Measurements from ENCODE around the gene RREB1.

RREB1 gene

DNA sequence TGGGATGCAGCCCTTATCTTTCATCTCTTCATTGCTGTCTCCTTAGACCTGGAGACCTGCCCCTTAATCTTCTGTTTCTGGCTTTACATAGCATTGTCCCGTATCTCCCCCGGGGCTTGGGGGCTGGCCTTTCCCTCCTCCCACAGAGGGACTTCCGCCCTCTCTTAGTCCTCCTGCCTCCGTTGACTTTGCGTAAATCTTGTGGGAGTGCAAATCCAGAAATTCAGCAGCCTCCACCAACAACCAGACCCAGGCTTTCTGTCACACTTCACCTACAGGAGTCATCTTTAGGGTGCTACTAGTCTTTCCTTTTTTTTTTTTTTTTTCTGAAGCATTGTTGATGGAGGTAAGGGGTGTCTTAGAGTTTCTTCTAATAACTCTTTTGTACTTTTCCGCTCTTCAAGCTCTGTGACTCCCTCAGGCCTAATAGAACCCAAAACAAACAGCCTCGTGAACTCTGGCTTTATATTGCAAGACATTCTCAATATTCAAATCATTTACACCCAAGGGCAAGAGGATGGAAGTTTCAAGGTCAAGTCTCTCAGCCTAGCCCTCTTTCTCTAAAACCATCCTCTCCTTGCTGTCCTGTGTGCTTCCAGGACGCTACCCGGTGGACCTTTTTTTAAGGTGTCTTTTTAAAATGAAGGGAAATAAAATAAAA is 66.2 kb downstream of the RREB1 start:
- no peak for DNase-seq (ENCODE audit: extremely low read depth, insufficient read length)
- no peak overlapping the region for H3K4me3 ChIP-seq (replicated peaks; ENCODE audit: low read depth, low read length)
- H3K27me3 ChIP-seq (replicated peaks; ENCODE audit: control insufficient read depth, insufficient read depth, low read length): no peaks in the 10 kb centered on the region
- TF ChIP-seq, protein P1, sequence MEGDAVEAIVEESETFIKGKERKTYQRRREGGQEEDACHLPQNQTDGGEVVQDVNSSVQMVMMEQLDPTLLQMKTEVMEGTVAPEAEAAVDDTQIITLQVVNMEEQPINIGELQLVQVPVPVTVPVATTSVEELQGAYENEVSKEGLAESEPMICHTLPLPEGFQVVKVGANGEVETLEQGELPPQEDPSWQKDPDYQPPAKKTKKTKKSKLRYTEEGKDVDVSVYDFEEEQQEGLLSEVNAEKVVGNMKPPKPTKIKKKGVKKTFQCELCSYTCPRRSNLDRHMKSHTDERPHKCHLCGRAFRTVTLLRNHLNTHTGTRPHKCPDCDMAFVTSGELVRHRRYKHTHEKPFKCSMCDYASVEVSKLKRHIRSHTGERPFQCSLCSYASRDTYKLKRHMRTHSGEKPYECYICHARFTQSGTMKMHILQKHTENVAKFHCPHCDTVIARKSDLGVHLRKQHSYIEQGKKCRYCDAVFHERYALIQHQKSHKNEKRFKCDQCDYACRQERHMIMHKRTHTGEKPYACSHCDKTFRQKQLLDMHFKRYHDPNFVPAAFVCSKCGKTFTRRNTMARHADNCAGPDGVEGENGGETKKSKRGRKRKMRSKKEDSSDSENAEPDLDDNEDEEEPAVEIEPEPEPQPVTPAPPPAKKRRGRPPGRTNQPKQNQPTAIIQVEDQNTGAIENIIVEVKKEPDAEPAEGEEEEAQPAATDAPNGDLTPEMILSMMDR (IDR thresholded peaks at IDR 0.05; ENCODE audit: insufficient read depth, low read length, poor library complexity, severe bottlenecking): no peak
- H3K36me3 ChIP-seq (ENCODE audit: control insufficient read depth, insufficient read depth, low read length): peaks cover 7% of the 10 kb centered on the region

DNA sequence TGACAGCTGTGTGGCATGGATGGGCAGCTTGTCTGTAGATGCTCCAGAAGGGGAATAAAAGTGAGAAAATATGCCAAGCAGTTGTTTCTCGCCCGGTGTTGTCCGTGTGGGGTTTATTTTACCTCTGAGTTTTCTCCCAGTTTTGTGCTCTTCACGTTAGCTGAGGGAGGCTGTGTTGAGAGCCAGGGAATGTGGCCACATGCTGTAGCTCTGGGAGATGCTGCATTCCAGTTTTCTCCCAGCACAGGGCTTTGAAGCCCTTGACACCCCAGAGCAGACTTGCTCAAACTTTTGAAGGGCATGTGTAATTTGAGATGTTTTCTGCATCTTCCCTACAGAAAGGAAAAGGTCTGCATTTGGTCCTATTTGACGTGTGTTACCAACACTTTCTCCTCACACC is 67.7 kb downstream of the RREB1 start:
- TF ChIP-seq, protein P1 (IDR thresholded peaks at IDR 0.05; ENCODE audit: insufficient read depth, low read length, poor library complexity, severe bottlenecking): no peak
- no peaks in the 10 kb centered on the region for H3K27me3 ChIP-seq (replicated peaks; ENCODE audit: control insufficient read depth, insufficient read depth, low read length)
- H3K36me3 ChIP-seq (ENCODE audit: control insufficient read depth, insufficient read depth, low read length): peaks cover 11% of the 10 kb centered on the region
- DNase-seq (ENCODE audit: extremely low read depth, insufficient read length): no peak
- H3K4me3 ChIP-seq (replicated peaks; ENCODE audit: low read depth, low read length): no peak overlapping the region

DNA sequence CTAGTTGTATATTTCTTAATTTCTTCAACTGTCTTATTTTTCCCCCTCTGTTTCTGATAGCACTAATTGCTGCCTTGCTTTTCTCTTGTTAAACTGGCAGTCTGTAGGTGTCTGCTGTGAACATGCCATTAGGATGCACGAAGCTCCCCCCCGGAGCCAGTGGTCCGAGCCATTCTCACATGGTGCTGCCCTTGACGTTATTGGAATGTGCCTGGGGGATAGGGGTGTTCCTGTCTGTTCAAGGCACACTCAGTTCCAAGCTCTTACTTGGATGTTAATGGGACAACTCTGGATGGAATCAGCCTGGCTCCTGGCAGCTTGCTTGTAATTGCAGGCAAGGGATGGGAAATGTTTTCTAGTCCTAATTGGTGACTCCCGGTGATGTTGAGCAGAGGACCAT is 68.4 kb downstream of the RREB1 start:
- Histone ChIP-seq H3K36me3 (ENCODE audit: control insufficient read depth, insufficient read depth, low read length) (peaks cover 11% of the 10 kb centered on the region), H3K4me3 (replicated peaks; ENCODE audit: low read depth, low read length) (no peak overlapping the region), H3K27me3 (replicated peaks; ENCODE audit: control insufficient read depth, insufficient read depth, low read length) (no peaks in the 10 kb centered on the region)
- no peak for DNase-seq (ENCODE audit: extremely low read depth, insufficient read length)
- TF ChIP-seq, protein P1 (IDR thresholded peaks at IDR 0.05; ENCODE audit: insufficient read depth, low read length, poor library complexity, severe bottlenecking): no peak

DNA sequence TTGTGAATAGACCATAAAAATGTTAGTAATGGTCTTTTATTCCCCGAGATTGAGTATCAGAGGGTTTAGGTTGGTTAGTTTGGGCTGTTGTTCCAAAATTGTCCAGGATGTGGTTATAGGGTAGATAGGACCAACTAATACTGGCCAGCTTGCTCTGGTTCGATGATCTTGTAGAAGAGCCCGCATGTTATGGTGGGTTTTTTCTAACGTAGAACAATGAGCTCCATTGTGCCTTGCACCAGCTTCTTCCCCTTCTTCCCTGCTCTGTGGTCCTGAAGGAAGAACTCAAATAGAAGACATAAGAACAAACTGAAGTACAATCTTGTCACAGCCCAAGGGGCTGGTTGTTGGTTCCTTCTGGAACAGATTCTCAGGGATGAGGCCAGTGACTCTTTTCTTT is 70.5 kb downstream of the RREB1 start:
- TF ChIP-seq, protein P1 (IDR thresholded peaks at IDR 0.05; ENCODE audit: insufficient read depth, low read length, poor library complexity, severe bottlenecking): no peak
- DNase-seq (ENCODE audit: extremely low read depth, insufficient read length): no peak
- H3K4me3 ChIP-seq (replicated peaks; ENCODE audit: low read depth, low read length): no peak overlapping the region
- no peaks in the 10 kb centered on the region for H3K27me3 ChIP-seq (replicated peaks; ENCODE audit: control insufficient read depth, insufficient read depth, low read length)
- peaks cover 16% of the 10 kb centered on the region for H3K36me3 ChIP-seq (ENCODE audit: control insufficient read depth, insufficient read depth, low read length)

DNA sequence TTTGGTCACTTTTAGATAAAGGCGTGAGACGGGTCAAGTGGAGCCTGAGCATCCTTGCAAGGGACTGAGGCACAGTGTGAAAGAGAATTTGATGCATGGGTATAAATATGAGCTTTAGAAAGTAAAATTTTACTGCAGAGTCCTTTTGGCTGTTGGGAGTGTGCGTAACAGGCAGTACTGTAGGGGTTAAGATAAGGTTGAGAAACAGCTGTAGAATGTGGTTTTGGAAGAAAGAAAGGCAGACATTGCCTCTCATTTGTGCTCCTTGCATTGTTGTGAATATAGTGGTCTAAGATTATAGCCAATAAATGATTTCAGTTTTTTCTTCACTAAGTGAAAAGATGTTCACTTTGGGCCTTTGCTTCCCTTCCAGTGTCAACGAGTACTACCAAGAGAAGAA is 73.0 kb downstream of the RREB1 start:
- TF ChIP-seq, protein P1 (IDR thresholded peaks at IDR 0.05; ENCODE audit: insufficient read depth, low read length, poor library complexity, severe bottlenecking): no peak
- Histone ChIP-seq H3K27me3 (replicated peaks; ENCODE audit: control insufficient read depth, insufficient read depth, low read length) (no peaks in the 10 kb centered on the region), H3K4me3 (replicated peaks; ENCODE audit: low read depth, low read length) (no peak overlapping the region), H3K36me3 (ENCODE audit: control insufficient read depth, insufficient read depth, low read length) (peaks cover 24% of the 10 kb centered on the region)
- DNase-seq (ENCODE audit: extremely low read depth, insufficient read length): no peak

DNA sequence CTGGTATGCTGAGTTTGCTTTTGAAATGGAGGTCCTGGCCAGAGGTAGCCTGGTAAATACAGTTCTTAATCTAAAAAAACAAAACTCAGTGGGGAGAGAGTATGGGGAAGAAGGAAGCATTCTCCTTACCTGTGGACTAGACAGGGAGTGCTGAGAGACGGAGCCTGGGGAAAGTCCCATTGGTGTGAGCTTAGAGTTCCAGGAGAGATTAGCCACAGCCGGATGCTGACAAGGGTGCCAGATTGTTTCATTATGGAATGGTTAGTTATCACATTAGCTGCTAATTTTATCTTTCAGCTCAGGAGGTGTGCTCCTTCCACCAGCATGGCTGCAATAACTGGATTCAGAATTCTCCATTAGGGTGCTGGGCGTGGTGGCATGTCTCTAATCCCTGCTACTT is 75.9 kb downstream of the RREB1 start:
- TF ChIP-seq, protein P1 (IDR thresholded peaks at IDR 0.05; ENCODE audit: insufficient read depth, low read length, poor library complexity, severe bottlenecking): no peak
- H3K36me3 ChIP-seq (ENCODE audit: control insufficient read depth, insufficient read depth, low read length): peaks cover 21% of the 10 kb centered on the region
- no peak for DNase-seq (ENCODE audit: extremely low read depth, insufficient read length)
- no peaks in the 10 kb centered on the region for H3K27me3 ChIP-seq (replicated peaks; ENCODE audit: control insufficient read depth, insufficient read depth, low read length)
- H3K4me3 ChIP-seq (replicated peaks; ENCODE audit: low read depth, low read length): no peak overlapping the region
